Activated CD4-positive, CD25-positive, alpha-beta regulatory T cell treated with anti-CD3 and anti-CD28 coated beads, Interleukin-2, amount 50 U/mL, for 16 hours (primary cell): Measurements from ENCODE around the gene NRXN3.
"Not testable (repeated sequence)": the region's sequence is repeated elsewhere in the genome, so short reads cannot be mapped to it uniquely, and the experiment has no call there.

ENCODE experiments used
- DNase-seq: peaks from one replicate; pipeline ENCODE4 v3.0.0-alpha.2; 2020; ENCODE audit warnings: low read depth, low spot score

NRXN3 gene

GRCh38 chr14:79724934-79725717 lies 1555.0 kb downstream of the NRXN3 start:
- no peak for DNase-seq

DNA sequence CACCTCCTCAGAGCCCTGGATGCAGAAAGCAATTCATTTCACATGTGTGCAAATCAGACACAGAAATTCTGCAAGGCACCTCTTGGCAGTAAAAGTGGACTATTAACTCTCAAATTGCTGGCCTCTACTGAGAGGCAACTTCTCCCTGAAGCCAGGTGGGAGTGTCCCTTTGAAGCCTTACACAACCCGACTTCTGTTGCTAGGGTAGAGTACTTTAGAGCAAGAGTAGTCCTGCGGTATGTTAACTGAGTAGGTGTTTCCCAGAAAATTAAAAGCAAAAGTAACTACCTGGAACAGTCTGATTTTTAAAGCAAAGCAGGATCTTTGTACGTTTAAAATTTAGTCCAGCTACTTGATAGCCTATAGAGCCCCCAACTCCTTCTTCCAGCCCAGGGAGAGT lies 1557.7 kb downstream of the NRXN3 start:
- DNase-seq: no peak

- DNase-seq: no peak
Measured at GRCh38 chr14:79728331-79728730, 1558.2 kb downstream of the NRXN3 start.

- no peak for DNase-seq
Measured at GRCh38 chr14:79729731-79730130, 1559.6 kb downstream of the NRXN3 start.

DNA sequence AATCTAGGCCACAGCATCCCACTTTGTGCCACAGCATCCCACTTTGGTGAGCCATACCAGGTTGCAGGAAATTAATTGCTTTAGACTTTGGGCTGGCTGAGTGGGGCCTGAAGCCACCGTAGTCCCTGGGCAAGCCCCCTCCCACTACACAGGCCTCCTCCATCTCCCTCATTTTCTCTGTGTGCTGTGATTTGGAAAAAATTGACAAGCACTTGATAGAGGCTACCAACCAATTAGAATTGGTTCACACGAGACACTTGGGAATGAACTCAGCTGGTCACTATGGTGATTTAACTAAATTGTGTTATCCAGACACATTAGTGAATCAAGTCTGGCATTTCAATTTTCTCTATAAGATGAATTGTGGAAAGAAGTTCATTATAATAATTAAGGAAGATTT lies 1560.0 kb downstream of the NRXN3 start:
- DNase-seq: no peak

GRCh38 chr14:79730953-79731352 lies 1560.8 kb downstream of the NRXN3 start:
- DNase-seq: no peak

GRCh38 chr14:79732911-79733655 lies 1562.9 kb downstream of the NRXN3 start:
- DNase-seq: no peak

- no peak for DNase-seq
Measured at GRCh38 chr14:79734151-79734550, 1564.0 kb downstream of the NRXN3 start.

- no peak for DNase-seq
Measured at GRCh38 chr14:79734656-79735055, 1564.5 kb downstream of the NRXN3 start.

- no peak for DNase-seq
Measured at GRCh38 chr14:79735121-79735520, 1564.9 kb downstream of the NRXN3 start.

GRCh38 chr14:79740066-79740601 lies 1570.0 kb downstream of the NRXN3 start:
- no peak for DNase-seq

- no peak for DNase-seq
Measured at GRCh38 chr14:79742142-79742541, 1572.0 kb downstream of the NRXN3 start.

DNA sequence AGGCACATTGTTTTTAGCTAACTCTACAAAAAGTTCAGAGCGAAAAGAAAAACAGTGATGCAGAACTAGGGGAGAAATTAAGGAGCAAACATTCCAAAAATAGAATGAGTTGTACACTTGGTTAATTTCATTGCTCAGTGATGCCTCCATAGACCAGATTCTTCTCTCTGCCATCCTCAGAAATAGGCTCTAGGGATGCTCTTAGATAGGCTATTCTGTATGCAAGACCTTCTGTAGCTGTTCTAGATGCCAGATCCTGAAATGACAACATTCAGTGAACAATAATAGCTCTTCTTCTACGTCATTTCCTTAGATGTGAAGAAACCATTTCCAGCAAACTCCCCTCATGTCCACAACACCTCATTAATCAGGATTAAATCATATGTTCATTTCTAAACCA lies 1574.9 kb downstream of the NRXN3 start:
- DNase-seq: no peak

- no peak for DNase-seq
Measured at GRCh38 chr14:79749065-79749464, 1578.9 kb downstream of the NRXN3 start.

- DNase-seq: no peak
Measured at GRCh38 chr14:79758985-79759384, 1588.8 kb downstream of the NRXN3 start.

- DNase-seq: no peak
Measured at GRCh38 chr14:79764323-79764722, 1594.2 kb downstream of the NRXN3 start.

DNA sequence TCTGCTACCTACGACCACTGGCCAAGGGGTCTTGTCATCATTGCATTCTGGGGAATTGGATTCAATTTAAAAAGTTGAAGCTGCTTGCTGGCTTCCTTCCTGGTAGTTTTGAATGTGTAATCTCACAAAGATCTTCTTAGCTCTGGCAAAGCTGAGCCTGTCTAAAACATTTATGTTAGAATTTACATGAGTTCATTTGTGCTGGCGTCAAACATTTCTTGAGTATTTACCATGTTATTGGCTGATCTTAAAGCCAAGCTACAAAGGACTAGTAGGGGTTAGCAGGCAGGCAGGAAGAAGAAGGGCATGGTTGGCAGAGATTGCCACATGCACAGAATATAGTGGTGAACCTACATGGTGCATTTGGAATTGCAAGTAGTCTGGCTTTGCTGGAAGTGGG lies 1596.3 kb downstream of the NRXN3 start:
- no peak for DNase-seq

DNA sequence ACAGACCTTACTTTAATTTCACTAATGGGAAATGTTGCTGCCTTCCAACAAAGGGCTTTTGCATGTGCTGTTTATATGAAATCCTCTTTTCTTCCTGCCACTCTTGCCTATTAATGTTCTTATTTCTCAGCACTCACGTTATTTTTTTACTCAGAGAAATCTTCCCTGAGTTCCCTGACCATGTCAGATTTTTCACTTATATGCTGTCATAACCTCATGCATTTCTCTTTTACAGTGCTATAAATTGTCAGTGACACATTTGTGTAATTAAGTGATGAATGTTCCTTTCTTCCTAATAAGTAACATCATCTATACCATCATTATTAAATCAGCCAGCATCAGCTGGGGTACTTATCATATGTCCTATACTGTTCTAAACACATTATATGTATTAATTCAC lies 1597.1 kb downstream of the NRXN3 start:
- no peak for DNase-seq

- DNase-seq: not testable (repeated sequence)
Measured at GRCh38 chr14:79767721-79768120, 1597.5 kb downstream of the NRXN3 start.

DNA sequence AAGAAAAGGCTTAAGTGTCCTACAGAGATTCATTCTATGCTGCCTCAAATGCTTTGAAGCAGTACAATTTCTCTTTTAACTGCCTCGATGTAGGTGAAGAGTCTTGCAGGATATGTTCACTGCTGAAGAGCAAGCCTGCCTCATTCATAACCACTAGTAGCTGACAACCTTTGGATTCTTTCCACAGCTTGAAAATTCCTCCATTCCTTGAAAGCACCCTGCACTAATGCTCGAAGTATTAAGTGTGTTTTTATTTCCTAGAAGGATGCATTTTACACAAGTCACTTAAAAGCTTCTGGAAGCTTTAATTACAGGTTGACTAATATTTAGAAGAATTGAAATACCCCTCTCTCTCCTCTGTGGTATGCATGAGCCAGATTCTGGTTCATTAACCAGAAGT lies 1611.7 kb downstream of the NRXN3 start:
- no peak for DNase-seq

- DNase-seq: no peak
Measured at GRCh38 chr14:79783041-79783440, 1612.9 kb downstream of the NRXN3 start.

- no peak for DNase-seq
Measured at GRCh38 chr14:79786522-79786921, 1616.3 kb downstream of the NRXN3 start.

DNA sequence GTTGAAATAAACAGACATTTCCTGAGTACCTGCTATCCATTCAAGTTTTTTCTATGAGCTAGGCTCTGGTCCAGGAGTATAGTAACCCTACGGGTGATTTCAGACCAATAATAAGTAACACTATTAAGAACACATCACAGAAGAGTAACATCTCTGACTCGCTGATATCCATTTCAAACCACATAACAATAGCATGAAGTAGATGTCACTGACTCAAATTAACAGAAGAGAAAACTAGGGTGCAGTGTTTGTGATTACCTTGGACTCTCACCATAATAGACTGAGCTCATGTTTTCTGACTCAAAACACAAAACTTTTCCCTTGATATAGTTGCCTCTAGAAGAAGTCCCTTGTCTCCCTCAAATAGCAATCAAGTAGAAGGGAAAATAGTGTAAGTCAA lies 1618.2 kb downstream of the NRXN3 start:
- DNase-seq: no peak
